CD4-positive, alpha-beta T cell (primary cell): ENCODE results near the gene CRIM1. TPM values are rescaled to one million over a fixed set of nuclear protein-coding genes. Genes with fewer than 3 reads are reported as not detected.

ENCODE experiments used
- ATAC-seq: fragments of 200-7000 bp; cut with Tn5 transposase; one replicate; pipeline ENCODE4 v1.10.0; 2022; ENCODE audit warnings: mild to moderate bottlenecking; ENCODE audit not compliant: poor library complexity
- CTCF ChIA-PET: fragments of 350-600 bp; sonication (Branson Sonifier 250); formaldehyde crosslinking; loops from one replicate; lab custom pipeline; 2021; ENCODE audit warnings: antibody characterized with exemption, inconsistent platforms; lab: Charles Lee
- POLR2A ChIA-PET: fragments of 350-600 bp; sonication (Branson Sonifier 250); formaldehyde crosslinking; loops from one replicate; lab custom pipeline; 2021; ENCODE audit warnings: antibody characterized with exemption, inconsistent platforms; lab: Charles Lee
- DNase-seq, 14 experiments: peaks; one replicate each; pipeline ENCODE4 v3.0.0-alpha.2; 2013 to 2020; ENCODE audit warnings: mixed read lengths in 2 of 14
- H3K27ac ChIP-seq, 2 donors: one replicate each; pipeline versions ENCODE4 v1.5.1 to v1.7.0; 2013; ENCODE audit warnings: low read length in 2 of 2, low read depth in 1 of 2, mild to moderate bottlenecking in 1 of 2
- H3K27me3 ChIP-seq, 2 experiments: 1 replicate in 1 of 2; 2 replicates in 1 of 2; pipeline versions ENCODE4 v1.6.1 to v1.7.0; 2013; ENCODE audit warnings: low read length in 2 of 2, control low read depth in 1 of 2, mild to moderate bottlenecking in 1 of 2, moderate library complexity in 1 of 2; ENCODE audit not compliant: insufficient read depth in 2 of 2, control insufficient read depth in 1 of 2
- H3K36me3 ChIP-seq: one replicate; pipeline ENCODE4 v1.6.1; 2013; ENCODE audit warnings: low read length, control low read depth; ENCODE audit not compliant: insufficient read depth
- H3K4me1 ChIP-seq: one replicate; pipeline ENCODE4 v1.6.1; 2013; ENCODE audit warnings: low read length, control low read depth; ENCODE audit not compliant: insufficient read depth
- H3K4me3 ChIP-seq: one replicate; pipeline ENCODE4 v1.5.1; 2013; ENCODE audit warnings: mild to moderate bottlenecking, low read length, moderate library complexity
- H3K9me3 ChIP-seq, 2 experiments: 1 replicate in 1 of 2; 2 replicates in 1 of 2; pipeline versions ENCODE4 v1.6.1 to v1.7.0; 2013; ENCODE audit warnings: low read length in 2 of 2, mild to moderate bottlenecking in 2 of 2, control low read depth in 1 of 2, moderate library complexity in 1 of 2; ENCODE audit not compliant: control insufficient read depth in 1 of 2, insufficient read depth in 1 of 2
- H3K27ac Mint-ChIP-seq: one replicate; pipeline ENCODE4 v1.8.0; 2020; ENCODE audit warnings: mixed read lengths
- H3K27me3 Mint-ChIP-seq: one replicate; pipeline ENCODE4 v1.8.0; 2021; ENCODE audit warnings: mixed read lengths
- H3K36me3 Mint-ChIP-seq: one replicate; pipeline ENCODE4 v1.8.0; 2021; ENCODE audit warnings: low read depth, mixed read lengths
- H3K4me1 Mint-ChIP-seq: one replicate; pipeline ENCODE4 v1.8.0; 2021; ENCODE audit warnings: low read depth, mixed read lengths
- H3K4me3 Mint-ChIP-seq: one replicate; pipeline ENCODE4 v1.8.0; 2020; ENCODE audit warnings: mild to moderate bottlenecking, mixed read lengths
- H3K9me3 Mint-ChIP-seq: one replicate; pipeline ENCODE4 v1.8.0; 2020; ENCODE audit warnings: mixed read lengths
- intact Hi-C, 2 experiments: fragments of 100-400 bp; cut with DNase I in 1 of 2; cut with micrococcal nuclease in 1 of 2; formaldehyde crosslinking; loops; one replicate each; pipeline versions ENCODE4 v1.15.1 to v1.9.0; 2023 to 2025; cut with DNase I, micrococcal nuclease
- total RNA-seq, 174 experiments: library from RNA in 2 of 174; stranded (reverse) in 2 of 174; gene quantifications; one replicate each; pipeline ENCODE4 v1.2.3 and lab custom pipeline; 2021 to 2026
- TF ChIP-seq, protein P1 (sequence below): fragments of 200-600 bp; IDR thresholded peaks from one replicate; pipeline ENCODE4 v1.8.0; 2022; ENCODE audit warnings: antibody characterized with exemption, mild to moderate bottlenecking

Gene CRIM1
- total RNA-seq, 2 experiments from 2014 or later: 1.1 to 1.7 TPM

- Histone ChIP-seq H3K27me3 (no peaks in the 10 kb centered on the region), H3K9me3 (no peaks in the 10 kb centered on the region), H3K27ac (no peak overlapping the region), H3K36me3 (peaks cover 36% of the 10 kb centered on the region), H3K4me3 (no peak overlapping the region), H3K4me1 (no peaks in the 10 kb centered on the region)
- CTCF ChIA-PET: no interaction called here
- H3K27me3 Mint-ChIP-seq: no peaks in the 10 kb centered on the region
- TF ChIP-seq, protein P1, sequence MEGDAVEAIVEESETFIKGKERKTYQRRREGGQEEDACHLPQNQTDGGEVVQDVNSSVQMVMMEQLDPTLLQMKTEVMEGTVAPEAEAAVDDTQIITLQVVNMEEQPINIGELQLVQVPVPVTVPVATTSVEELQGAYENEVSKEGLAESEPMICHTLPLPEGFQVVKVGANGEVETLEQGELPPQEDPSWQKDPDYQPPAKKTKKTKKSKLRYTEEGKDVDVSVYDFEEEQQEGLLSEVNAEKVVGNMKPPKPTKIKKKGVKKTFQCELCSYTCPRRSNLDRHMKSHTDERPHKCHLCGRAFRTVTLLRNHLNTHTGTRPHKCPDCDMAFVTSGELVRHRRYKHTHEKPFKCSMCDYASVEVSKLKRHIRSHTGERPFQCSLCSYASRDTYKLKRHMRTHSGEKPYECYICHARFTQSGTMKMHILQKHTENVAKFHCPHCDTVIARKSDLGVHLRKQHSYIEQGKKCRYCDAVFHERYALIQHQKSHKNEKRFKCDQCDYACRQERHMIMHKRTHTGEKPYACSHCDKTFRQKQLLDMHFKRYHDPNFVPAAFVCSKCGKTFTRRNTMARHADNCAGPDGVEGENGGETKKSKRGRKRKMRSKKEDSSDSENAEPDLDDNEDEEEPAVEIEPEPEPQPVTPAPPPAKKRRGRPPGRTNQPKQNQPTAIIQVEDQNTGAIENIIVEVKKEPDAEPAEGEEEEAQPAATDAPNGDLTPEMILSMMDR: no peak
- H3K9me3 Mint-ChIP-seq: no peaks in the 10 kb centered on the region
- intact Hi-C loops: no loop called here
- H3K4me1 Mint-ChIP-seq: peaks cover 18% of the 10 kb centered on the region
- H3K36me3 Mint-ChIP-seq: peaks cover 75% of the 10 kb centered on the region
- no peak overlapping the region for H3K4me3 Mint-ChIP-seq
- ATAC-seq: no peak
- no peak for DNase-seq
- POLR2A ChIA-PET: no interaction called here
- peak overlapping the region; percentile 28 for H3K27ac Mint-ChIP-seq
Observed at GRCh38 chr2:36550006-36550405, 194.4 kb downstream of the CRIM1 start.

DNA sequence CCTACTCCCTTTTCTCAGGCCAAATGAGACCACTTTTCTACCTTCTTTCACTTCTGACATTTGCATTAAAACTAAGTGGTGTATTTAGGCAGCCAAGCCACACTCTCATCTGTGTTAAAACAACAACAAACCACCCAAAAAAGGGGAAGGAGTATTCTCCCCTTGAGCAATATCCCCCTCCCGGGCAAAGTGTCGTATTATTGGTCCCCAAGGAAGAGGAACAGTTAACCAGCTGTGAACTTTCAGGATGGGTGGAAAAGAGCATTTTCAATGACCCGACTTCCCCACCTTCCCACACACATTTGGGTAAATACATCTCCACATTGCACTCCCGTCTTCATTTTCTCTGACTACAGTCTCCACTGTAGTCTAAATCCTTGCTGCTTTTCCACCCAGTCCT is 198.1 kb downstream of the CRIM1 start:
- H3K27me3 ChIP-seq: no peaks in the 10 kb centered on the region
- no peak overlapping the region for H3K27ac Mint-ChIP-seq
- ATAC-seq: no peak
- CTCF ChIA-PET: no interaction called here
- no peaks in the 10 kb centered on the region for H3K9me3 ChIP-seq
- POLR2A ChIA-PET: no interaction called here
- no peaks in the 10 kb centered on the region for H3K27me3 Mint-ChIP-seq
- TF ChIP-seq, protein P1: no peak
- peaks cover 14% of the 10 kb centered on the region for H3K4me1 Mint-ChIP-seq
- intact Hi-C loops: no loop called here
- no peak overlapping the region for H3K27ac ChIP-seq
- DNase-seq: peak in 3 of 14 experiments; percentile 6 to 33 (median 23)
- H3K4me3 ChIP-seq: no peak overlapping the region
- H3K36me3 Mint-ChIP-seq: peaks cover 74% of the 10 kb centered on the region
- no peaks in the 10 kb centered on the region for H3K9me3 Mint-ChIP-seq
- no peaks in the 10 kb centered on the region for H3K4me1 ChIP-seq
- no peak overlapping the region for H3K4me3 Mint-ChIP-seq
- peaks cover 38% of the 10 kb centered on the region for H3K36me3 ChIP-seq

DNA sequence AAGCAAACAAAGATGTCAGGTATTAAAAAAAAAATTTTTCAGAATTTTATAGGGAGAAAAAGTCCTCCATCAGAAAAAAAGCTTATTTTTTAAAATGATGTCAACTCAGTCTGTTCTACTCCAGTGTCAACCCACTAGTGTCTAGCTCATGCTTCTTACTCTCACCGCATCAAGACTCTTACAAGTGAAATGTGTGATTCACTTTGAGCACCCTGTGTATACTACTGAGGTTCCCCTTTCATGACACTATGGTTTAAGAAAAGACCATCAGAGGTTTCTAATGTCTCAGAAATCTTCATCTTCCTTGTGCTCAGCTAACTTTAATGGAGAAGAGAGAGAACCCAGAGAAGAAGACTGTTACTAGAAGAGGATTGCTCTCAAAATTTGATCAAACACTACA is 199.0 kb downstream of the CRIM1 start:
- Mint-ChIP-seq H3K27me3 (no peaks in the 10 kb centered on the region), H3K36me3 (peaks cover 75% of the 10 kb centered on the region), H3K4me1 (peaks cover 5% of the 10 kb centered on the region), H3K9me3 (no peaks in the 10 kb centered on the region), H3K4me3 (no peak overlapping the region), H3K27ac (no peak overlapping the region)
- Histone ChIP-seq H3K4me3 (no peak overlapping the region), H3K36me3 (peaks cover 40% of the 10 kb centered on the region), H3K27ac (no peak overlapping the region), H3K27me3 (no peaks in the 10 kb centered on the region), H3K9me3 (no peaks in the 10 kb centered on the region), H3K4me1 (no peaks in the 10 kb centered on the region)
- CTCF ChIA-PET: no interaction called here
- TF ChIP-seq, protein P1: no peak
- ATAC-seq: no peak
- POLR2A ChIA-PET: interaction anchor here (1.0 kb wide), 1 partner anchor 9 kb away, joined by 3 read pairs; no protein-coding TSS in a partner anchor
- intact Hi-C loops: no loop called here
- no peak for DNase-seq
